Neuron (in vitro differentiated cells): ENCODE data around the gene TRPM2.
A peak's percentile ranks its signal among the peaks of the same experiment; 100 is the strongest.
"Not testable (repeated sequence)": the region's sequence is repeated elsewhere in the genome, so short reads cannot be mapped to it uniquely, and the experiment has no call there.

Experiments used
- H2AFZ ChIP-seq: one replicate; pipeline ENCODE4 v1.6.1; 2013; ENCODE audit warnings: low read depth, mild to moderate bottlenecking, inconsistent platforms, low read length, moderate library complexity
- H3K27me3 ChIP-seq: one replicate; pipeline ENCODE4 v1.6.1; 2013; ENCODE audit warnings: low read length; ENCODE audit not compliant: insufficient read depth
- H3K36me3 ChIP-seq: one replicate; pipeline ENCODE4 v1.6.1; 2013; ENCODE audit warnings: low read length; ENCODE audit not compliant: insufficient read depth
- H3K4me1 ChIP-seq: one replicate; pipeline ENCODE4 v1.6.1; 2013; ENCODE audit warnings: low read length; ENCODE audit not compliant: insufficient read depth
- H3K4me3 ChIP-seq: 2 replicates; pipeline ENCODE4 v1.5.1; 2013; ENCODE audit warnings: mild to moderate bottlenecking, low read length, moderate library complexity
- H3K9me3 ChIP-seq: one replicate; pipeline ENCODE4 v1.6.1; 2013; ENCODE audit warnings: low read length

TRPM2 gene

GRCh38 chr21:44333509-44334328 is 19.7 kb upstream of the TRPM2 start:
- Histone ChIP-seq H3K9me3 (no peaks in the 10 kb centered on the region), H3K36me3 (no peaks in the 10 kb centered on the region), H3K4me3 (no peak overlapping the region), H3K27me3 (no peaks in the 10 kb centered on the region), H3K4me1 (peaks cover 15% of the 10 kb centered on the region), H2AFZ (no peak overlapping the region)

- no peaks in the 10 kb centered on the region for H3K27me3 ChIP-seq
- peaks cover 16% of the 10 kb centered on the region for H3K4me1 ChIP-seq
- no peaks in the 10 kb centered on the region for H3K36me3 ChIP-seq
- H3K4me3 ChIP-seq, result no peak overlapping the region
- H3K9me3 ChIP-seq, result no peaks in the 10 kb centered on the region
- no peak overlapping the region for H2AFZ ChIP-seq
These were observed 18.9 kb upstream of the TRPM2 start for GRCh38 chr21:44334329-44335030.

GRCh38 chr21:44335266-44336059 is 18.0 kb upstream of the TRPM2 start:
- H3K9me3 ChIP-seq, result no peaks in the 10 kb centered on the region
- no peak overlapping the region for H2AFZ ChIP-seq
- H3K27me3 ChIP-seq, result no peaks in the 10 kb centered on the region
- H3K36me3 ChIP-seq, result no peaks in the 10 kb centered on the region
- H3K4me1 ChIP-seq, result peaks cover 26% of the 10 kb centered on the region
- H3K4me3 ChIP-seq, result no peak overlapping the region

- Histone ChIP-seq H3K9me3 (no peaks in the 10 kb centered on the region), H3K27me3 (no peaks in the 10 kb centered on the region), H2AFZ (no peak overlapping the region), H3K36me3 (no peaks in the 10 kb centered on the region), H3K4me3 (no peak overlapping the region), H3K4me1 (peaks cover 26% of the 10 kb centered on the region)
These were observed 16.0 kb upstream of the TRPM2 start for GRCh38 chr21:44337449-44337848.

GRCh38 chr21:44337941-44338895 is 15.2 kb upstream of the TRPM2 start:
- H3K36me3 ChIP-seq, result no peaks in the 10 kb centered on the region
- H3K4me1 ChIP-seq, result peaks cover 26% of the 10 kb centered on the region
- H3K27me3 ChIP-seq, result no peaks in the 10 kb centered on the region
- peak overlapping the region; percentile 45 for H3K4me3 ChIP-seq
- no peak overlapping the region for H2AFZ ChIP-seq
- no peaks in the 10 kb centered on the region for H3K9me3 ChIP-seq

GRCh38 chr21:44338971-44339910 is 14.2 kb upstream of the TRPM2 start, which contains the start of gene CFAP410:
Gene CFAP410, minus strand, starts transcription at chr21:44339390. Its CDS starts 196 bp downstream, at chr21:44339194.
- H2AFZ ChIP-seq, result peak within 1 kb of the TSS; percentile 13

GRCh38 chr21:44341726-44342458 is 11.5 kb upstream of the TRPM2 start:
- not testable (repeated sequence) for H2AFZ ChIP-seq, H3K9me3 ChIP-seq, H3K27me3 ChIP-seq, H3K4me3 ChIP-seq, H3K36me3 ChIP-seq
- H3K4me1 ChIP-seq, result peaks cover 26% of the 10 kb centered on the region

More at GRCh38 chr21:44338971-44339910, 14.2 kb upstream of the TRPM2 start, which contains the start of gene CFAP410:
- Histone ChIP-seq H3K9me3 (no peaks in the 10 kb centered on the region), H3K4me3 (peak within 1 kb of the TSS; percentile 76), H3K4me1 (peaks cover 26% of the 10 kb centered on the region), H3K27me3 (no peaks in the 10 kb centered on the region), H3K36me3 (no peaks in the 10 kb centered on the region)

GRCh38 chr21:44342981-44343380 is 10.4 kb upstream of the TRPM2 start:
- not testable (repeated sequence) for H3K36me3 ChIP-seq, H3K9me3 ChIP-seq, H3K4me3 ChIP-seq, H3K27me3 ChIP-seq
- peak overlapping the region; percentile 39 for H2AFZ ChIP-seq
- peaks cover 16% of the 10 kb centered on the region for H3K4me1 ChIP-seq

GRCh38 chr21:44344541-44345183 is 8.8 kb upstream of the TRPM2 start:
- Histone ChIP-seq H3K27me3 (no peaks in the 10 kb centered on the region), H3K4me3 (no peak overlapping the region), H3K9me3 (no peaks in the 10 kb centered on the region), H3K36me3 (no peaks in the 10 kb centered on the region), H3K4me1 (peaks cover 8% of the 10 kb centered on the region), H2AFZ (no peak overlapping the region)

- Histone ChIP-seq H3K9me3 (no peaks in the 10 kb centered on the region), H3K4me1 (no peaks in the 10 kb centered on the region), H3K4me3 (no peak overlapping the region)
These were observed 7.9 kb upstream of the TRPM2 start for GRCh38 chr21:44345495-44345894.

More at GRCh38 chr21:44345495-44345894, 7.9 kb upstream of the TRPM2 start:
- Histone ChIP-seq H2AFZ (no peak overlapping the region), H3K36me3 (no peaks in the 10 kb centered on the region), H3K27me3 (no peaks in the 10 kb centered on the region)
